GM12864 (cell line): ENCODE measurements around the gene DDC.

Source experiments
- DNase-seq: peaks from one replicate; pipeline ENCODE4 v3.0.0-alpha.2; 2011; ENCODE audit warnings: low read depth
- H3K4me3 ChIP-seq: 2 replicates; pipeline ENCODE4 v1.5.1; 2011; ENCODE audit warnings: mild to moderate bottlenecking, low read depth, low read length, control low read depth
- TF ChIP-seq, protein P1 (sequence below): IDR thresholded peaks from 2 replicates; pipeline ENCODE4 v1.5.1; 2011; ENCODE audit warnings: low read depth, mild to moderate bottlenecking, moderate library complexity, low read length, control low read depth, inconsistent platforms; ENCODE audit errors: missing control alignments

DDC gene

DNA sequence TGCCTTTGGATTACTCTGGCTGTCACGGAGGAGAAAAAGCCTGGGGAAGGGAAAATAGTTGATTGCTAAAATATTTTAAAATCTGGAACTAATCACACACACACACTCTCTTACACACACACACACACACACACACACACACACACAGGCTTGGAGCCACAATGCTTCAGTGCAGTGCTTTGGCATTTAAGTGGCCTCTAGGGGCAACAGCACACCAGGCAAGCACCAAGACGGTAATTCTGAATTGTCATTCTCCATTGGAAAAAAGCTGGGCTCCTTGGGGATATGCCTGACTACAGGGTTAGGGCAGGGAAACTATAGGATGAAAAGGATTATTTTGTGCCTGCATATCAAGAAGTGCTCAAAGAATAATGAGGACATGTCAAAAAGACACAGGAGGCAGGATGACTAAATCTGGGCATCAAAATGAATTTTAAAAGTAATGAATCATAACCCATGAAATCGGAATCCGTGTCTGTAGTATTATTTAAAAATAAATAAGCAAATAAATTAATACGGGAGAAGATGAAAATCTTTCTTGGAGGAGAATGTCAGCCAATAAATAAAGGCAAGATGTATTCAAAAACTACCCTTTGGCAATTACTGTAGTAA is 30.4 kb upstream of the DDC start:
- no peak for DNase-seq
- H3K4me3 ChIP-seq = no peak overlapping the region
- TF ChIP-seq, protein P1, sequence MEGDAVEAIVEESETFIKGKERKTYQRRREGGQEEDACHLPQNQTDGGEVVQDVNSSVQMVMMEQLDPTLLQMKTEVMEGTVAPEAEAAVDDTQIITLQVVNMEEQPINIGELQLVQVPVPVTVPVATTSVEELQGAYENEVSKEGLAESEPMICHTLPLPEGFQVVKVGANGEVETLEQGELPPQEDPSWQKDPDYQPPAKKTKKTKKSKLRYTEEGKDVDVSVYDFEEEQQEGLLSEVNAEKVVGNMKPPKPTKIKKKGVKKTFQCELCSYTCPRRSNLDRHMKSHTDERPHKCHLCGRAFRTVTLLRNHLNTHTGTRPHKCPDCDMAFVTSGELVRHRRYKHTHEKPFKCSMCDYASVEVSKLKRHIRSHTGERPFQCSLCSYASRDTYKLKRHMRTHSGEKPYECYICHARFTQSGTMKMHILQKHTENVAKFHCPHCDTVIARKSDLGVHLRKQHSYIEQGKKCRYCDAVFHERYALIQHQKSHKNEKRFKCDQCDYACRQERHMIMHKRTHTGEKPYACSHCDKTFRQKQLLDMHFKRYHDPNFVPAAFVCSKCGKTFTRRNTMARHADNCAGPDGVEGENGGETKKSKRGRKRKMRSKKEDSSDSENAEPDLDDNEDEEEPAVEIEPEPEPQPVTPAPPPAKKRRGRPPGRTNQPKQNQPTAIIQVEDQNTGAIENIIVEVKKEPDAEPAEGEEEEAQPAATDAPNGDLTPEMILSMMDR = peak; percentile 62

DNA sequence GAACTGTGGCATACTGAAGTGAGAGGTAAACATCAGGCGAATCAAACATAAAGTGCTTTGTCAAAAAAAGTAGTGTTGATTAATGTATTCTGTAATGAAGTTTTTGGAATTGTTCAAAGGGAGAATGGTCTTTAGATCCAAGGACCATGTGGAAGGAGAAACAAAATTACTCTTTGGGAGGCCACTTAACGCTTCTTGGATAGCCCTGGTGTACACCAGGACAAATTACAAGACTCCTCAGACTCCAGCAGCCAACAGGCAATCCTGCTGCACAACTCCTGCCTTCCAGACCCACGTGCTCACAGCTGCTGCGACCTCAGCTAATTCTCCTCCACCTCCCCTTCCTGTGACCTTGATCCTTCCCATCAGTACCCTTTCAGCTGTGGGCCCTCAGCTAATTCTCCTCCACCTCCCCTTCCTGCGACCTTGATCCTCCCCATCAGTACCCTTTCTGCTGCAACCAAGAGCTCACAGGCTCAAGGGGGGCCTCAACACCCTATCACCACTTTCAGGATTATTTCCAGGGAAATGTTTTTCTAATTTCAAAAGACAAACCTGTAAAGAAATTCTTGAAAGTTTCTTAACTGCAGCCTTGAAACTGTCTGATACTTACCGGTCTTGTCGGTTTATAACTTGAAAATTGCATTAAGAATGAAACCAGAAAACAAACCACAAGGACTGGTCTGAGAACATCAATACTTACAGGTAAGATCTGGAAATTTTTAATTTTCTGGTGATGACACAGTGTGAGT is 29.7 kb upstream of the DDC start:
- no peak overlapping the region for H3K4me3 ChIP-seq
- no peak for DNase-seq
- TF ChIP-seq, protein P1 = no peak

DNA sequence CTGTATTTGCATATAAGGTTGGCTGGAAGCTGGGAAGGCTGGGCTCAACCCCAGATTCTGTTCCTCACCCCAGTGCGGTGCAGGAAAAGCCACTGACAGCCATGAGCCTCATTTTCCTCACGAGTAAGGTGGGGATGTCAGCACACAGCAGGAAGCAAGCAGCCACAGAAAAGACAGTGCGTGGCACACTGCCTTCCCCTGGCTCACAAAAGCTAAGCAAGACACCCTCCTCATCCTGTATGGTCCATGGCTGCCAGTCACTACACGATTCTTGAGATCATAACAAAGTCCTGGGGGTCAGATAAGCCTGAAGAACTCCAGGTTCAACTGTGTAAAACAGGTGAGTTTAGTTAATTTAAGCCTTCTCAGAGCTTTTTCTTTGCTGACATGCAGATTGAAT is 28.9 kb upstream of the DDC start:
- TF ChIP-seq, protein P1 = no peak
- H3K4me3 ChIP-seq = no peak overlapping the region
- no peak for DNase-seq

DNA sequence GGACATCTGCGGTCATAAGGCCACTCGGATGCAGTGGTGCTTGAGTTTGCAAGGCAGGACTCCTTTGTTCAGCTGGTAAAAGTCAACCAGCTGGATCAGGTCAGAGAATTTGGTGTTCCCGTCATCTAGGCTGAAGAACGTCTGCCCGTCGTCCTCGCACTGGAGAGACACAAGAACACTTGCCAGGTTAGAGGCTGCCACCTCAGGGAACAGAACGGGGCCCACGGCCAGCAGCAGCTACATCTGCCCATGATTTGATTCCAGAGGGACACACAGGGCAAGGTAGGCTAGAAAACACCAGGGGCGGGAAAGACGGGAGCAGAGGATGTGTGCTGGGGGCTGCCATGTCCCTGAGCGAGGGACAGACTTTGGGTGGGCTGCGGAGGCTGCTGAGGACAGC is 27.7 kb upstream of the DDC start:
- no peak overlapping the region for H3K4me3 ChIP-seq
- DNase-seq = no peak
- TF ChIP-seq, protein P1 = no peak

DNA sequence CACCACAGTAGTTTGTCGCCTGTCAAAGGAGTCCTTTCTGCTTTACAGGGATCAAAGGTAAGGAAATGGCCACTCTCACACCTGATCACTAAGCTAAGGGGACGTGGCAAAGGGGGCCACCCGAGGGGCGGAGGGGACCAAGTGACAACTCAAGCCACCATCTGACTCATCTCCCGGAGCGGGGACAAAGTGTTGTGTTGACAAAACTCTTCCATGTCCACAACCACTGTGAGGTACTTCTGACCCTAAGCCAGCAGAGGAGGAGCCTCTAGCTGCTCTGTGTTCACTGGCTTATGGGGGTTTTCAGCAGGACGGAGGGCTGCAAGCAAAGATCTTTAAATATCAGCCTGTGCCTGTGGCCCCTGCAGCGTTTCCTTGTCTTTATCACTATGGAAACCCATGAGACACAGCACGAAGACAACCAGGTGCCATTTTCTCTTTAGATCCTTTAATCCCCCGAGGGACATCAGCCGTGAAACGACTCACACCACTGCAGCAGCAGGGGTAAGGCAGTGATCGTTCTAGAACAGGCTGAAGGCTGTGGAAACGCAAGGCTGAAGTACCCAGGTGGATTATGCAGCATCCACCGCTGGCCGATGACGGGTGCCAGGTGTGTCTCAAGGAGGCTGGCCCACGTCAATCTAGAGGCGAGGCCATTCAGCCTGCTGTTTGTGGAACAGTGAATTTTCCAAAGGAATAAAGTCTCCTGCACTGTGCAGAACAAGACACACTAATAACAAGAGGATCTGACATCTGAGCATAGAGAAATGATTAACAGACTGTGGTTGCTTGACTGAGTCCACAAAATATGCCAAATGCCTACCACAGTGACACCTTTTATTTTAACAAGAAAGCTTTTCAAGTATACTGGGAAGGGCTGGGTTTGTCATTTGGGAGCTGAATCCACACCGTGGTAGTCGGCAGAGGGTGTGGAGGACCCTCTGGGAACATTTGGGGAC is 26.6 kb upstream of the DDC start:
- no peak overlapping the region for H3K4me3 ChIP-seq
- DNase-seq = no peak
- TF ChIP-seq, protein P1 = no peak

DNA sequence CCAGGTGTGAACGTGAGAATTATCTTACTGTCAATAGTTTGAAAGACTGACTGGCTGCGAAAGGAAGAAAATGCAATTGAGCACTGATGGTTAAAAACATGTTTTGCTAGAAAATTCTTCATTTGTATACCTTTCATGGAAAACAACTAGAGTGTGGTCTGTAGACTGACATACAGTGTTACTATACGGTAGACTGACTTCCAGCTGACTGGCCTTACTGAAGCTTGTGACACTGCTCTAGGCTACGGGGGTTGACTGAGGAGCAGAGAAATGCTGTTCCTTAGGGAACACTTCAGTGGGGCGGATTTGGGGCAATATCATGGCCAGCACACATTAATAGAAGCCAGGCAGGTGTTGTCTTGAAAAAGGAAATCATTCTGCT is 25.9 kb upstream of the DDC start:
- no peak for DNase-seq
- TF ChIP-seq, protein P1 = no peak
- no peak overlapping the region for H3K4me3 ChIP-seq
